IMR-90 (cell line): Measurements from ENCODE around the gene GRM4. TPM values are rescaled to one million over a fixed set of nuclear protein-coding genes. Genes with fewer than 3 reads are reported as not detected.
A peak's percentile ranks its signal among the peaks of the same experiment; 100 is the strongest.

Source experiments
- ATAC-seq: fragments of 200-7000 bp; cut with Tn5 transposase; 2 replicates; pipeline ENCODE4 v1.9.1; 2020; ENCODE audit warnings: low read depth, mild to moderate bottlenecking, moderate library complexity
- BruUV-seq: library from RNA; stranded (reverse); fragments of 400-500 nt; replicated peaks from 2 replicates; lab custom pipeline; 2021; lab: Mats Ljungman, UMichigan
- CTCF ChIA-PET: fragments of 300-600 bp; formaldehyde crosslinking; extraction: SDS; loops from one replicate; lab custom pipeline; 2021; ENCODE audit warnings: antibody characterized with exemption; lab: Yijun Ruan, JAX
- POLR2A ChIA-PET: fragments of 300-600 bp; sonication (Branson Sonifier 250); formaldehyde crosslinking; loops from one replicate; lab custom pipeline; 2022; ENCODE audit warnings: antibody characterized with exemption; ENCODE audit not compliant: unreplicated experiment; lab: Charles Lee
- DNase-seq: peaks from one replicate; pipeline ENCODE4 v3.0.0; 2013
- H2AFZ ChIP-seq: replicated peaks from 2 replicates; pipeline ENCODE3; 2013; ENCODE audit warnings: low read length, mild to moderate bottlenecking; ENCODE audit not compliant: poor library complexity
- H2AK5ac ChIP-seq: 2 replicates; pipeline ENCODE4 v1.6.1; 2013; ENCODE audit warnings: low read depth, low read length, inconsistent platforms
- H2AK9ac ChIP-seq: replicated peaks from 2 replicates; pipeline ENCODE3; 2013; ENCODE audit warnings: mild to moderate bottlenecking, low read depth, low read length, moderate library complexity; ENCODE audit not compliant: poor library complexity
- H2BK120ac ChIP-seq: 2 replicates; pipeline ENCODE4 v1.6.1; 2013; ENCODE audit warnings: low read depth, low read length, inconsistent platforms
- H2BK15ac ChIP-seq: 3 replicates; pipeline ENCODE4 v1.6.1; 2013; ENCODE audit warnings: low read depth, low read length, inconsistent platforms
- H2BK20ac ChIP-seq: 2 replicates; pipeline ENCODE4 v1.6.1; 2013; ENCODE audit warnings: low read depth, mild to moderate bottlenecking, inconsistent platforms, low read length, moderate library complexity
- H2BK5ac ChIP-seq: 2 replicates; pipeline ENCODE4 v1.6.1; 2013; ENCODE audit warnings: mild to moderate bottlenecking, low read depth, low read length, inconsistent platforms; ENCODE audit not compliant: poor library complexity, severe bottlenecking
- H3K14ac ChIP-seq: replicated peaks from 2 replicates; pipeline ENCODE4 v1.6.1; 2013; ENCODE audit warnings: low read depth, low read length, inconsistent platforms
- H3K18ac ChIP-seq: 2 replicates; pipeline ENCODE4 v1.6.1; 2013; ENCODE audit warnings: low read depth, low read length, control low read depth
- H3K23ac ChIP-seq: 2 replicates; pipeline ENCODE4 v1.6.1; 2013; ENCODE audit warnings: low read depth, low read length, inconsistent platforms
- H3K27ac ChIP-seq: 2 replicates; pipeline ENCODE4 v1.5.1; 2013; ENCODE audit warnings: mild to moderate bottlenecking, control low read depth, low read length; ENCODE audit not compliant: insufficient read depth
- H3K27me3 ChIP-seq: 2 replicates; pipeline ENCODE4 v1.6.1; 2013; ENCODE audit warnings: low read length; ENCODE audit not compliant: control insufficient read depth, insufficient read depth
- H3K36me3 ChIP-seq: 2 replicates; pipeline ENCODE4 v1.6.1; 2013; ENCODE audit warnings: low read length, mixed read lengths; ENCODE audit not compliant: control insufficient read depth, insufficient read depth
- H3K4ac ChIP-seq: 2 replicates; pipeline ENCODE4 v1.6.1; 2013; ENCODE audit warnings: low read depth, low read length, inconsistent platforms
- H3K4me1 ChIP-seq: 2 replicates; pipeline ENCODE4 v1.6.1; 2013; ENCODE audit warnings: low read length, mixed read lengths; ENCODE audit not compliant: control insufficient read depth, insufficient read depth
- H3K4me2 ChIP-seq: 2 replicates; pipeline ENCODE4 v1.6.1; 2013; ENCODE audit warnings: low read depth, mild to moderate bottlenecking, control low read depth, low read length, moderate library complexity
- H3K4me3 ChIP-seq: 2 replicates; pipeline ENCODE4 v1.5.1; 2013; ENCODE audit warnings: low read depth, mild to moderate bottlenecking, control low read depth, low read length, moderate library complexity; ENCODE audit not compliant: insufficient read depth
- H3K56ac ChIP-seq: 2 replicates; pipeline ENCODE4 v1.6.1; 2013; ENCODE audit warnings: low read length, inconsistent platforms; ENCODE audit not compliant: insufficient read depth; ENCODE audit errors: extremely low read depth
- H3K79me1 ChIP-seq, 2 experiments: 2 replicates each; pipeline ENCODE4 v1.6.1; 2013; ENCODE audit warnings: low read length in 2 of 2, inconsistent platforms in 1 of 2, low read depth in 1 of 2
- H3K9ac ChIP-seq: 2 replicates; pipeline ENCODE4 v1.6.1; 2013; ENCODE audit warnings: low read depth, low read length, control low read depth
- H3K9me1 ChIP-seq: 2 replicates; pipeline ENCODE4 v1.6.1; 2013; ENCODE audit warnings: low read length, inconsistent platforms; ENCODE audit not compliant: insufficient read depth
- H3K9me3 ChIP-seq: 2 replicates; pipeline ENCODE4 v1.6.1; 2013; ENCODE audit warnings: low read length; ENCODE audit not compliant: control insufficient read depth, insufficient read depth
- H4K20me1 ChIP-seq: 2 replicates; pipeline ENCODE4 v1.6.1; 2013; ENCODE audit warnings: low read length, inconsistent platforms; ENCODE audit not compliant: insufficient read depth
- H4K5ac ChIP-seq: 2 replicates; pipeline ENCODE4 v1.6.1; 2013; ENCODE audit warnings: mild to moderate bottlenecking, low read depth, low read length, control low read depth
- H4K8ac ChIP-seq, 2 experiments: 2 replicates each; pipeline ENCODE4 v1.6.1; 2013; ENCODE audit warnings: low read depth in 2 of 2, low read length in 2 of 2, control low read depth in 1 of 2, inconsistent platforms in 1 of 2
- H4K91ac ChIP-seq: 2 replicates; pipeline ENCODE4 v1.6.1; 2013; ENCODE audit warnings: low read depth, low read length, inconsistent platforms; ENCODE audit not compliant: insufficient read depth
- BHLHE40 ChIP-seq: fragments of 150-350 bp; IDR thresholded peaks from 2 replicates; pipeline ENCODE4 v1.6.1; 2016; ENCODE audit warnings: mild to moderate bottlenecking, low read depth, low read length
- CEBPB ChIP-seq: IDR thresholded peaks from 2 replicates; pipeline ENCODE4 v1.6.1; 2012; ENCODE audit warnings: low read depth, low read length, improper control_type of control experiment
- CHD1 ChIP-seq: IDR thresholded peaks from 2 replicates; pipeline ENCODE4 v1.6.1; 2012; ENCODE audit warnings: low read depth, low read length, improper control_type of control experiment
- ELK1 ChIP-seq: fragments of 150-350 bp; IDR thresholded peaks from 2 replicates; pipeline ENCODE4 v1.6.1; 2016; ENCODE audit warnings: low read depth, mild to moderate bottlenecking, low read length, moderate library complexity, borderline replicate concordance
- MAZ ChIP-seq: IDR thresholded peaks from 2 replicates; pipeline ENCODE4 v1.6.1; 2012; ENCODE audit warnings: low read depth, mild to moderate bottlenecking, low read length, improper control_type of control experiment, moderate library complexity, borderline replicate concordance
- NFE2L2 ChIP-seq: fragments of 150-350 bp; IDR thresholded peaks from 2 replicates; pipeline ENCODE4 v1.6.1; 2016; ENCODE audit warnings: low read depth, mild to moderate bottlenecking, low read length
- POLR2A ChIP-seq: IDR thresholded peaks from 2 replicates; pipeline ENCODE4 v1.6.1; 2012; ENCODE audit warnings: mild to moderate bottlenecking, low read depth, low read length
- RAD21 ChIP-seq: IDR thresholded peaks from 2 replicates; pipeline ENCODE4 v1.6.1; 2012; ENCODE audit warnings: low read length, improper control_type of control experiment
- WGBS, 2 experiments: methylation state at CpG; one replicate each; pipeline versions ENCODE4 v1.1.5 to v1.1.7; 2013; ENCODE audit warnings: missing lambda C conversion rate in 2 of 2; ENCODE audit not compliant: insufficient read length in 1 of 2; ENCODE audit errors: extremely low coverage in 2 of 2; 5-methylcytosine and 5-hydroxymethylcytosine counted together
- dilution Hi-C: fragments of 300-500 bp; cut with HindIII; formaldehyde crosslinking; loops from one replicate; pipeline ENCODE4 v1.14.3; 2018; ENCODE audit warnings: low sequenced_read_pairs; ENCODE audit not compliant: unreplicated experiment
- in situ Hi-C: fragments of 300-500 bp; cut with MboI; formaldehyde crosslinking; loops from 3 replicates; pipeline ENCODE4 v1.14.3; 2019; ENCODE audit warnings: low sequenced_read_pairs, inconsistent platforms, mixed read lengths
- intact Hi-C: fragments of 100-400 bp; cut with micrococcal nuclease; formaldehyde crosslinking; loops from 2 replicates; pipeline ENCODE4 v1.10.0; 2022
- polyA plus RNA-seq, 3 experiments: library from polyadenylated mRNA; depleted of rRNA; stranded (reverse); fragments of >200 nt; gene quantifications; 2 replicates each; pipeline ENCODE4 v1.2.3, GENCODE V29; 2012; ENCODE audit warnings: low replicate concordance in 1 of 3
- total RNA-seq: library from RNA; depleted of rRNA; stranded (reverse); fragments of >200 nt; gene quantifications from 2 replicates; pipeline ENCODE4 v1.2.3, GENCODE V29; 2012

GRM4 gene
- total and polyA plus RNA-seq, 2 of the 4 experiments (the other 2 are of a cell fraction): 0.02 TPM; not detected in 1

- Histone ChIP-seq H3K27me3 (peaks cover 88% of the 10 kb centered on the region), H3K27ac (no peak overlapping the region), H3K4me1 (peaks cover 6% of the 10 kb centered on the region; the same call in 1 of the 2 replicates), H3K23ac (no peak overlapping the region), H3K14ac (no peak overlapping the region), H3K36me3 (no peaks in the 10 kb centered on the region), H2BK15ac (no peak overlapping the region), H2BK20ac (no peak overlapping the region), H3K79me1 (no peaks in the 10 kb centered on the region), H3K18ac (no peak overlapping the region), H4K8ac (no peak overlapping the region), H4K20me1 (no peaks in the 10 kb centered on the region; the same call in 1 of the 2 replicates), H2AK9ac (no peak overlapping the region), H3K9me3 (no peaks in the 10 kb centered on the region), H3K9me1 (no peaks in the 10 kb centered on the region), H4K5ac (no peak overlapping the region), H3K56ac (no peak overlapping the region), H3K4me2 (peak overlapping the region; percentile 19; the same call in 1 of the 2 replicates), H3K9ac (no peak overlapping the region), H2BK120ac (no peak overlapping the region), H4K91ac (no peak overlapping the region), H3K4me3 (no peak overlapping the region), H3K4ac (no peak overlapping the region), H2AFZ (no peak overlapping the region), H2BK5ac (no peak overlapping the region), H2AK5ac (no peak overlapping the region)
- no peak for TF ChIP-seq ELK1
- TF ChIP-seq RAD21: no peak
- TF ChIP-seq MAZ: no peak
- no peak for TF ChIP-seq POLR2A
- no peak for TF ChIP-seq NFE2L2
- TF ChIP-seq CEBPB: no peak
- TF ChIP-seq CHD1: no peak
- no peak for TF ChIP-seq BHLHE40
- no TSS peak for BruUV-seq
- no peak for ATAC-seq
- no peak for DNase-seq
- intact Hi-C loops: no loop called here
- in situ Hi-C loops: no loop called here
- dilution Hi-C loops: no loop called here
- 9% methylated on average over 9 of the region's 63 CpGs; no CpG with 5 or more reads in 1 of the 2 experiments for WGBS, 2 experiments
- POLR2A ChIA-PET: no interaction called here
- CTCF ChIA-PET: no interaction called here
Measured at GRCh38 chr6:34143884-34144580, 1.9 kb downstream of the GRM4 start.
